CD14-positive monocyte (primary cell): ENCODE results near the gene GAGE12J. TPM values are rescaled to one million over a fixed set of nuclear protein-coding genes. Genes with fewer than 3 reads are reported as not detected.
"Not testable (repeated sequence)": the region's sequence is repeated elsewhere in the genome, so short reads cannot be mapped to it uniquely, and the experiment has no call there.

Experiments
- DNase-seq, 3 donors: peaks; one replicate each; pipeline ENCODE4 v3.0.0-alpha.2; 2011 to 2022
- H2AFZ ChIP-seq: 2 replicates; pipeline ENCODE4 v1.6.0; 2012; ENCODE audit warnings: mild to moderate bottlenecking, low read depth, low read length, inconsistent platforms; ENCODE audit not compliant: insufficient read depth, poor library complexity, severe bottlenecking
- H3K27ac ChIP-seq, 2 donors: 1 replicate in 1 of 2; 2 replicates in 1 of 2; pipeline ENCODE4 v1.5.1; 2012 to 2013; ENCODE audit warnings: low read length in 2 of 2, control low read depth in 1 of 2, inconsistent platforms in 1 of 2, low read depth in 1 of 2, mild to moderate bottlenecking in 1 of 2
- H3K27me3 ChIP-seq, 2 donors: one replicate each; pipeline versions ENCODE4 v1.6.0 to v1.6.1; 2011 to 2013; ENCODE audit warnings: low read length in 2 of 2; ENCODE audit not compliant: control insufficient read depth in 2 of 2, insufficient read depth in 2 of 2
- H3K36me3 ChIP-seq, 2 donors: replicated peaks in 1 of 2; 1 replicate in 1 of 2; 2 replicates in 1 of 2; pipeline versions ENCODE4 v1.5.1 to v1.6.1; 2012 to 2013; ENCODE audit warnings: low read length in 2 of 2, control low read depth in 1 of 2, inconsistent platforms in 1 of 2, mild to moderate bottlenecking in 1 of 2; ENCODE audit not compliant: insufficient read depth in 2 of 2, control insufficient read depth in 1 of 2
- H3K4me1 ChIP-seq, 2 donors: 1 replicate in 1 of 2; 2 replicates in 1 of 2; pipeline versions ENCODE4 v1.5.1 to v1.6.1; 2012 to 2013; ENCODE audit warnings: low read length in 2 of 2, control low read depth in 1 of 2, inconsistent platforms in 1 of 2, mild to moderate bottlenecking in 1 of 2, moderate library complexity in 1 of 2; ENCODE audit not compliant: insufficient read depth in 2 of 2, control insufficient read depth in 1 of 2
- H3K4me2 ChIP-seq: replicated peaks from 2 replicates; pipeline ENCODE3; 2012; ENCODE audit warnings: low read length, moderate library complexity, mild to moderate bottlenecking; ENCODE audit not compliant: poor library complexity, severe bottlenecking; ENCODE audit errors: extremely low read depth
- H3K4me3 ChIP-seq, 3 experiments: fragments of 200-600 bp in 1 of 3; sonication (generic) in 1 of 3; replicated peaks in 1 of 3; 1 replicate in 2 of 3; 2 replicates in 1 of 3; pipeline ENCODE4 v1.5.1; 2011 to 2013; ENCODE audit warnings: low read length in 3 of 3, mild to moderate bottlenecking in 3 of 3, control low read depth in 2 of 3, low read depth in 2 of 3, inconsistent platforms in 1 of 3, moderate library complexity in 1 of 3
- H3K79me2 ChIP-seq: 2 replicates; pipeline ENCODE4 v1.6.0; 2012; ENCODE audit warnings: mild to moderate bottlenecking, control low read depth, inconsistent platforms, low read length, moderate library complexity; ENCODE audit not compliant: insufficient read depth
- H3K9ac ChIP-seq: 2 replicates; pipeline ENCODE4 v1.6.0; 2017; ENCODE audit warnings: low read length, mild to moderate bottlenecking; ENCODE audit not compliant: insufficient read depth, poor library complexity, severe bottlenecking
- H3K9me3 ChIP-seq, 2 donors: replicated peaks in 1 of 2; 1 replicate in 1 of 2; 2 replicates in 1 of 2; pipeline versions ENCODE4 v1.5.1 to v1.6.1; 2012 to 2013; ENCODE audit warnings: low read length in 2 of 2, control low read depth in 1 of 2; ENCODE audit not compliant: control insufficient read depth in 1 of 2, insufficient read depth in 1 of 2
- H4K20me1 ChIP-seq: 2 replicates; pipeline ENCODE4 v1.6.0; 2012; ENCODE audit warnings: mild to moderate bottlenecking, low read length, control low read depth, moderate library complexity; ENCODE audit not compliant: insufficient read depth
- H3K27ac Mint-ChIP-seq, 7 donors: one replicate each; pipeline ENCODE4 v1.8.0; 2020; ENCODE audit warnings: mild to moderate bottlenecking in 7 of 7, mixed read lengths in 7 of 7, moderate library complexity in 6 of 7, inconsistent platforms in 2 of 7
- H3K27me3 Mint-ChIP-seq, 3 donors: one replicate each; pipeline ENCODE4 v1.8.0; 2021 to 2022; ENCODE audit warnings: low read depth in 3 of 3, mild to moderate bottlenecking in 3 of 3, mixed read lengths in 3 of 3, moderate library complexity in 3 of 3, inconsistent platforms in 1 of 3
- H3K36me3 Mint-ChIP-seq, 2 donors: one replicate each; pipeline ENCODE4 v1.8.0; 2020; ENCODE audit warnings: mixed read lengths in 2 of 2, inconsistent platforms in 1 of 2, mild to moderate bottlenecking in 1 of 2
- H3K4me1 Mint-ChIP-seq: one replicate; pipeline ENCODE4 v1.8.0; 2020; ENCODE audit warnings: mild to moderate bottlenecking, mixed read lengths
- H3K4me3 Mint-ChIP-seq, 2 donors: one replicate each; pipeline ENCODE4 v1.8.0; 2020; ENCODE audit warnings: mild to moderate bottlenecking in 2 of 2, mixed read lengths in 2 of 2, moderate library complexity in 1 of 2
- H3K9me3 Mint-ChIP-seq, 7 donors: one replicate each; pipeline ENCODE4 v1.8.0; 2020 to 2022; ENCODE audit warnings: mixed read lengths in 7 of 7, mild to moderate bottlenecking in 6 of 7, moderate library complexity in 6 of 7, inconsistent platforms in 2 of 7
- WGBS: methylation state at CpG from one replicate; pipeline ENCODE4 v1.1.5; 2013; ENCODE audit warnings: missing lambda C conversion rate; ENCODE audit not compliant: insufficient coverage; 5-methylcytosine and 5-hydroxymethylcytosine counted together
- intact Hi-C, 2 donors: fragments of 100-400 bp; cut with micrococcal nuclease; formaldehyde crosslinking; loops; one replicate each; pipeline versions ENCODE4 v1.15.0 to v1.15.1; 2023
- polyA plus RNA-seq, 3 donors: library from polyadenylated mRNA; depleted of rRNA in 1 of 3; unstranded in 2 of 3; stranded (reverse) in 1 of 3; fragments of 300-500 nt in 2 of 3; fragments of >200 nt in 1 of 3; fragmentation: Illumina TruSeq in 2 of 3; gene quantifications; 1 replicate in 2 of 3; 2 replicates in 1 of 3; pipeline ENCODE4 v1.2.3, GENCODE V29; 2012 to 2021
- TF ChIP-seq, protein P1 (sequence below): fragments of 200-600 bp; IDR thresholded peaks from one replicate; pipeline ENCODE4 v1.8.0; 2022; ENCODE audit warnings: antibody characterized with exemption, mild to moderate bottlenecking

GAGE12J gene
- polyA plus RNA-seq, 3 donors = not detected

DNA sequence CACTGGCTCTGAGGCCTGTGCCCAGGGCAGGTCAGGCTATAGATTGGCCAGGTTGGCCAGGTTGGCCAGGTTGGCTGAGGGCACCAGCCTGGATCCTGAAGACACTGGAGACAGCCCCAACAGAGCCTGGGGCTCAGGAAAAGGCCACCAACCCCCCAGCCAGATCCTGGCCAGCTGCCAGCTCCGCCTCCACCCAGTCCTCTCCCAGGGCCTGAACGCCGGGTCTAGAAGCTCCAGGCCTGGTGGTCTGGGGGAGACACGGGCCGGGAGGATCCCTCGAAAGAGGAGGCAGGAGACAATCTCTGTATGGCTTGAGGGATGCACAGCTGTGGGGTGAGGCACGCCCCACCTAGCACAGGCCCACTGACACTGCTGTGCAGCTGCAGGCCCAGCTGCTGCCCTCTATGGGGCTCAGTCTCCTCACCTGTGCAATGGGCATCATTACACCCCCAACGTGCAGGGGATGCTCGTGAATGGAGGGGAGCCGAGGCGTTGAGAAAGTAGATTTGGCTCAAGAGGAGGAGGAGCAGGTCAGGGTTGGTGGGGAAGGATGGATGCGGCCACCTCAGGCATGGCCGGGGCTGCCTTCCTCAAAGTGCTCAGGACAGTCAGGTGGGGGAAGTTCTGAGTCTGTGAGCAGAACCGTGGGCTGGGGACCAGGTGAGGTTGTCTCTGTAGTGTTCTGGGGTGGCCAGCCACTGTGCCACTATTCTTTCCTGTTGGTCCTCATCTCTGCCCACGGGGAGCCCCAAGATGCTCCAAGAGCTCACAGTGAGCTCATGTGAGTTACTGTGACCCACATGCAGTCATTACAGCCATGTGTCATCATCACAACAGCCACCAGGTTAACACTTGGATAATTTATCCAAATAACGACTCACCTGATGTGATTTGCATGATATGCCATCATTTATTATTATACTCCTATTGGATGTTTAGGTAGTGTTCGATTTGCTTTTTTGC lies 29.2 kb upstream of the GAGE12J start:
- no peak overlapping the region for H3K9ac ChIP-seq
- no peaks in the 10 kb centered on the region for H4K20me1 ChIP-seq
- WGBS = 88% methylated on average over 4 of the region's 17 CpGs
- no peaks in the 10 kb centered on the region for H3K9me3 ChIP-seq
- H3K27me3 Mint-ChIP-seq = peaks cover 0 to 13% (median 4%) of the 10 kb centered on the region in 3 donors
- DNase-seq = no peak
- H3K4me2 ChIP-seq = peak overlapping the region; percentile 49
- no peaks in the 10 kb centered on the region for H3K4me1 ChIP-seq
- peak overlapping the region in 2 of 7 donors; percentile 65 to 78 for H3K27ac Mint-ChIP-seq
- H3K9me3 Mint-ChIP-seq = peaks cover 0 to 2% (median 0%) of the 10 kb centered on the region in 7 donors
- TF ChIP-seq, protein P1, sequence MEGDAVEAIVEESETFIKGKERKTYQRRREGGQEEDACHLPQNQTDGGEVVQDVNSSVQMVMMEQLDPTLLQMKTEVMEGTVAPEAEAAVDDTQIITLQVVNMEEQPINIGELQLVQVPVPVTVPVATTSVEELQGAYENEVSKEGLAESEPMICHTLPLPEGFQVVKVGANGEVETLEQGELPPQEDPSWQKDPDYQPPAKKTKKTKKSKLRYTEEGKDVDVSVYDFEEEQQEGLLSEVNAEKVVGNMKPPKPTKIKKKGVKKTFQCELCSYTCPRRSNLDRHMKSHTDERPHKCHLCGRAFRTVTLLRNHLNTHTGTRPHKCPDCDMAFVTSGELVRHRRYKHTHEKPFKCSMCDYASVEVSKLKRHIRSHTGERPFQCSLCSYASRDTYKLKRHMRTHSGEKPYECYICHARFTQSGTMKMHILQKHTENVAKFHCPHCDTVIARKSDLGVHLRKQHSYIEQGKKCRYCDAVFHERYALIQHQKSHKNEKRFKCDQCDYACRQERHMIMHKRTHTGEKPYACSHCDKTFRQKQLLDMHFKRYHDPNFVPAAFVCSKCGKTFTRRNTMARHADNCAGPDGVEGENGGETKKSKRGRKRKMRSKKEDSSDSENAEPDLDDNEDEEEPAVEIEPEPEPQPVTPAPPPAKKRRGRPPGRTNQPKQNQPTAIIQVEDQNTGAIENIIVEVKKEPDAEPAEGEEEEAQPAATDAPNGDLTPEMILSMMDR = no peak
- peaks cover 5% of the 10 kb centered on the region for H3K4me1 Mint-ChIP-seq
- no peaks in the 10 kb centered on the region for H3K36me3 ChIP-seq
- intact Hi-C loops = loop anchor here in 1 of 2 donors (10.0 kb wide), 1 partner anchor 462 kb away; no protein-coding TSS in a partner anchor
- peak overlapping the region; percentile 59 for H2AFZ ChIP-seq
- H3K36me3 Mint-ChIP-seq = no peaks in the 10 kb centered on the region
- no peaks in the 10 kb centered on the region for H3K27me3 ChIP-seq
- no peak overlapping the region for H3K27ac ChIP-seq
- no peak overlapping the region for H3K4me3 ChIP-seq
- no peak overlapping the region for H3K4me3 Mint-ChIP-seq
- no peaks in the 10 kb centered on the region for H3K79me2 ChIP-seq

GRCh38 chrX:49299293-49299692 lies 22.5 kb upstream of the GAGE12J start:
- not testable (repeated sequence) for H3K4me3 Mint-ChIP-seq, H4K20me1 ChIP-seq, H3K79me2 ChIP-seq, H3K4me1 ChIP-seq, H3K4me3 ChIP-seq, H3K9me3 Mint-ChIP-seq, H3K4me1 Mint-ChIP-seq, DNase-seq, H3K27me3 ChIP-seq, H3K36me3 Mint-ChIP-seq, H3K27ac ChIP-seq, H3K27ac Mint-ChIP-seq, H3K4me2 ChIP-seq, H3K9me3 ChIP-seq, H3K36me3 ChIP-seq, H2AFZ ChIP-seq, H3K9ac ChIP-seq
- WGBS = 100% methylated on average over 1 of the region's 5 CpGs
- intact Hi-C loops = loop anchor here in 1 of 2 donors (10.0 kb wide), 1 partner anchor 456 kb away; no protein-coding TSS in a partner anchor
- peaks cover 0 to 19% (median 2%) of the 10 kb centered on the region in 3 donors for H3K27me3 Mint-ChIP-seq
